Stimulated activated naive B cell treated with anti-CD40 and anti-IgM and Interleukin-4, amounts not matched to agents 10 μg/mL and 1 μg/mL and 100 μg/mL, for 72 hours (primary cell): ENCODE results near the gene PADI3.

Experiments
- ATAC-seq, 2 donors: fragments of 150-1000 bp; cut with Tn5 transposase; replicated peaks; 2 replicates each; pipeline ENCODE4 v1.10.0; 2021; ENCODE audit warnings: moderate library complexity in 1 of 2
- DNase-seq: peaks from one replicate; pipeline ENCODE4 v3.0.0; 2021
- H3K27ac Mint-ChIP-seq: one replicate; pipeline ENCODE4 v1.8.0; 2022; ENCODE audit warnings: mild to moderate bottlenecking, mixed read lengths
- H3K27me3 Mint-ChIP-seq, 2 donors: one replicate each; pipeline ENCODE4 v1.8.0; 2022; ENCODE audit warnings: mixed read lengths in 2 of 2
- H3K36me3 Mint-ChIP-seq, 2 donors: one replicate each; pipeline ENCODE4 v1.8.0; 2022; ENCODE audit warnings: mixed read lengths in 2 of 2, mild to moderate bottlenecking in 1 of 2
- H3K4me1 Mint-ChIP-seq, 2 donors: one replicate each; pipeline ENCODE4 v1.8.0; 2022; ENCODE audit warnings: mixed read lengths in 2 of 2, mild to moderate bottlenecking in 1 of 2
- H3K4me3 Mint-ChIP-seq, 2 donors: one replicate each; pipeline ENCODE4 v1.8.0; 2022; ENCODE audit warnings: mild to moderate bottlenecking in 2 of 2, mixed read lengths in 2 of 2, moderate library complexity in 1 of 2
- H3K9me3 Mint-ChIP-seq, 2 donors: one replicate each; pipeline ENCODE4 v1.8.0; 2022; ENCODE audit warnings: mixed read lengths in 2 of 2, mild to moderate bottlenecking in 1 of 2

PADI3 gene

GRCh38 chr1:17280436-17280835, 31.5 kb downstream of the PADI3 start:
- Mint-ChIP-seq H3K36me3 (no peaks in the 10 kb centered on the region), H3K27ac (no peak overlapping the region), H3K4me3 (no peak overlapping the region), H3K9me3 (no peaks in the 10 kb centered on the region), H3K4me1 (peaks cover 6 to 7% of the 10 kb centered on the region in 2 donors), H3K27me3 (peaks cover 29 to 36% of the 10 kb centered on the region in 2 donors)
- DNase-seq (no peak), ATAC-seq (no peak)

DNA sequence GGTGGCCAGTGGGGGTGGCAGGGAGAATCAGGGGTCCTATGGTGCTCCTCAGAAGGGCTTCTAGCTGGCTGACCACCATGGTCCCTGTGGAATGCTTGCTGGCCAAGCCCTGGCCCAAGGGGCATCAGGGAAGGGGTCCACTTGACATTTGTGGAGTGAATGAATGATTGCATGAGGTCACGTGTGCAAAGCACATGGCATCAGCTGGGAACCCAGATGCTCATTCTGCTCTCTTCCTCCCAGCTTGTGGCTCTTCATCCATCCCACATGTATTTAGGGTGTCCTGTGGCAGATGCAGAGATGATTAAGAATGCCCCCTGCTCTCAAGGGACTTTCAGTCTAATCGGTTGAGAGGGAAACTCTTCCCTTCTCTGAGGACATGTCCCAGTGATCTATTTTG, 32.0 kb downstream of the PADI3 start:
- peaks cover 26 to 32% of the 10 kb centered on the region in 2 donors for H3K27me3 Mint-ChIP-seq

GRCh38 chr1:17281775-17282181, 32.9 kb downstream of the PADI3 start:
- H3K9me3 Mint-ChIP-seq, result no peaks in the 10 kb centered on the region
- ATAC-seq (no peak), DNase-seq (no peak)
- no peak overlapping the region for H3K27ac Mint-ChIP-seq
- peaks cover 26 to 36% of the 10 kb centered on the region in 2 donors for H3K27me3 Mint-ChIP-seq
- H3K4me1 Mint-ChIP-seq, result peaks cover 6 to 7% of the 10 kb centered on the region in 2 donors
- no peaks in the 10 kb centered on the region for H3K36me3 Mint-ChIP-seq
- no peak overlapping the region for H3K4me3 Mint-ChIP-seq

More for the DNA sequence above, 32.0 kb downstream of the PADI3 start:
- H3K4me1 Mint-ChIP-seq, result peaks cover 6 to 7% of the 10 kb centered on the region in 2 donors
- no peak overlapping the region for H3K27ac Mint-ChIP-seq
- no peak for ATAC-seq
- H3K36me3 Mint-ChIP-seq, result no peaks in the 10 kb centered on the region
- no peak overlapping the region for H3K4me3 Mint-ChIP-seq
- no peaks in the 10 kb centered on the region for H3K9me3 Mint-ChIP-seq
- DNase-seq, result no peak

- no peaks in the 10 kb centered on the region for H3K9me3 Mint-ChIP-seq
- no peak overlapping the region for H3K4me3 Mint-ChIP-seq
These were observed 33.9 kb downstream of the PADI3 start for GRCh38 chr1:17282836-17283235.

GRCh38 chr1:17286646-17287045, 37.7 kb downstream of the PADI3 start:
- H3K36me3 Mint-ChIP-seq, result no peaks in the 10 kb centered on the region
- no peak for ATAC-seq

More at GRCh38 chr1:17282836-17283235, 33.9 kb downstream of the PADI3 start:
- Mint-ChIP-seq H3K36me3 (no peaks in the 10 kb centered on the region), H3K27me3 (peaks cover 26 to 31% of the 10 kb centered on the region in 2 donors), H3K27ac (no peak overlapping the region), H3K4me1 (peaks cover 6 to 7% of the 10 kb centered on the region in 2 donors)
- DNase-seq (no peak), ATAC-seq (no peak)

DNA sequence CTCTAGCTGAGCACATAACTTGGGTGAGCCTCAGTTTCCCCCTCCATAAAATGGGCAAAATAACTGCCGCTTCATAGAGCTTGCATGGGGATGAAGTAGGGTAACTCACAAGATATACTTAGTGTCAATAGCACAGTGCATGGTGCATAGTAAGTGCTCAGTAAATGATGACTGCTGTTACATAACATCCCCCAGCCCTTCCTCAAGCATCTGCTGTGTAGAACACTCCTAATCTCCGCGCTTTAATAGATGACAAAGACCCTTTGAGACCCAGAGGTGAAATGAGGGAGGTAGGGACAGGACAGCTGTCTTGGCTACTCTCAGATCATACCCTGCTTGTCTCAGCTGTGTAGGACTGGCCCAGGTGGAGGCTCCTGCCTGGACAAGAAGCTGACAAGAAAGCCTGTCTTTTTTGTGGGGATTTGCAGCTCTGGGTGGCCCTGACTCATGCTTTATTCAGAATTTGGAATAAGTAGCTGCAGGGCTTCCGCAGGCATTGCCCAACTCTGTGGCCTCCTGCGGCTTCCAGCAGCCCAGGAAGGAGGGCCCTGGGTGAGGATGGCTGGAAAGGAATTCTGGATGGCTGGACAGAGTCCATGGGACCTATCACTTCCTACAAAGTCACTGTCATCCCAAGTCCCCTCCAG, 38.4 kb downstream of the PADI3 start:
- H3K27me3 Mint-ChIP-seq, result peaks cover 21 to 25% of the 10 kb centered on the region in 2 donors
- no peaks in the 10 kb centered on the region for H3K9me3 Mint-ChIP-seq
- no peak overlapping the region for H3K4me3 Mint-ChIP-seq
- DNase-seq (no peak), ATAC-seq (no peak)
- no peaks in the 10 kb centered on the region for H3K36me3 Mint-ChIP-seq
- H3K27ac Mint-ChIP-seq, result no peak overlapping the region
- peaks cover 0 to under 1% of the 10 kb centered on the region in 2 donors for H3K4me1 Mint-ChIP-seq

More at GRCh38 chr1:17286646-17287045, 37.7 kb downstream of the PADI3 start:
- Mint-ChIP-seq H3K27me3 (peaks cover 26 to 31% of the 10 kb centered on the region in 2 donors), H3K9me3 (no peaks in the 10 kb centered on the region), H3K4me1 (peaks cover 5 to 6% of the 10 kb centered on the region in 2 donors), H3K4me3 (no peak overlapping the region), H3K27ac (no peak overlapping the region)
- DNase-seq, result no peak

GRCh38 chr1:17289721-17290120, 40.8 kb downstream of the PADI3 start:
- no peaks in the 10 kb centered on the region for H3K4me1 Mint-ChIP-seq
- no peak for DNase-seq
- H3K36me3 Mint-ChIP-seq, result no peaks in the 10 kb centered on the region
- peaks cover 20 to 24% of the 10 kb centered on the region in 2 donors for H3K27me3 Mint-ChIP-seq
- no peak for ATAC-seq
- no peak overlapping the region for H3K4me3 Mint-ChIP-seq
- H3K27ac Mint-ChIP-seq, result no peak overlapping the region
- H3K9me3 Mint-ChIP-seq, result no peaks in the 10 kb centered on the region

GRCh38 chr1:17290553-17290952, 41.7 kb downstream of the PADI3 start:
- peaks cover 16 to 19% of the 10 kb centered on the region in 2 donors for H3K27me3 Mint-ChIP-seq
- no peaks in the 10 kb centered on the region for H3K36me3 Mint-ChIP-seq
- DNase-seq (no peak), ATAC-seq (no peak)
- no peaks in the 10 kb centered on the region for H3K4me1 Mint-ChIP-seq
- no peak overlapping the region for H3K27ac Mint-ChIP-seq
- no peaks in the 10 kb centered on the region for H3K9me3 Mint-ChIP-seq
- H3K4me3 Mint-ChIP-seq, result no peak overlapping the region

DNA sequence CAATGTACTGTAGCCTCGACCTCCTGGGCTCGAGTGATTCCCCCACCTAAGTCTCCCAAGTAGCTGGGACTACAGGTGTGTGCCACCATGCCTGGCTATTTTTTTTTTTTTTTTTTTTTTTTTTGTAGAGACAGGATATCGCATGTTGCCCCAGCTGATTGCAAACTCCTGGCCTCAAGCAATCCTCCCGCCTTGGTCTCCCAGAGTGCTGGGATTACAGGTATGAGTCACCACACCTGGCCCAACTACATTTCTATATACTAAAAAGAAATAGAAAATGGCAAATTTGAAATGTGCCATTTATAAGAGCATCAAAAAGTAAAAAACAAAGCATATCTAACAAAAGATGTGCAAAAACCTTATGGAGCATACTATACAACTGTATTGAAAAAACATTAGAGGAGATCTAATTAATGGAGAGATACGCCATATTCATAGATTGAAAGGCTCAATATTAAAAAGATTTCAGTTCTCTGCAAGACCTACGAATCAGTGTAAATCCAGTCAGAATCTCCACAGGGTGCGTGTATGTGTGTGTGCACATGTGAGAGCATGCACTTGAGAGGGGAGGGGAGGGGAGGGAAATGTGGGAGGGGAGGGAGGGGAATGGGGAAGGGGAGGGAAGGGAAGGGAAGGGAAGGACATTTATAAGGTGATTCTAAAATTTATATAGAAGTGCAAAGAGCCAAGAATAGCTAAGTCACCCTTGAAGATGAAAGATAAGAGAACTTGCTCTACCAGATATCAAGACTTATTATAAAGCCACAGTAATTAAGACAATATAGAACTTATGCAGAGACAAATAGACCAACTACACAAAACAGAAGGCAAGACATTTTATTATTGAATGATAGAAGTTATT, 43.6 kb downstream of the PADI3 start:
- Mint-ChIP-seq H3K9me3 (no peaks in the 10 kb centered on the region), H3K36me3 (no peaks in the 10 kb centered on the region), H3K4me1 (no peaks in the 10 kb centered on the region), H3K4me3 (no peak overlapping the region), H3K27ac (no peak overlapping the region), H3K27me3 (peaks cover 12 to 25% of the 10 kb centered on the region in 2 donors)
- ATAC-seq (no peak), DNase-seq (no peak)

GRCh38 chr1:17293681-17294425, 45.0 kb downstream of the PADI3 start:
- Mint-ChIP-seq H3K27ac (no peak overlapping the region), H3K4me3 (no peak overlapping the region), H3K27me3 (peaks cover 12 to 25% of the 10 kb centered on the region in 2 donors), H3K4me1 (no peaks in the 10 kb centered on the region), H3K36me3 (no peaks in the 10 kb centered on the region), H3K9me3 (peaks cover 0 to 2% of the 10 kb centered on the region in 2 donors)
- DNase-seq, result no peak
- ATAC-seq, result no peak

- no peaks in the 10 kb centered on the region for H3K36me3 Mint-ChIP-seq
- no peak overlapping the region for H3K27ac Mint-ChIP-seq
- no peaks in the 10 kb centered on the region for H3K4me1 Mint-ChIP-seq
- H3K9me3 Mint-ChIP-seq, result peaks cover 0 to 7% of the 10 kb centered on the region in 2 donors
- no peak for ATAC-seq
- no peak overlapping the region for H3K4me3 Mint-ChIP-seq
- no peak for DNase-seq
- H3K27me3 Mint-ChIP-seq, result peaks cover 15 to 25% of the 10 kb centered on the region in 2 donors
These were observed 46.4 kb downstream of the PADI3 start for GRCh38 chr1:17295292-17295691.

DNA sequence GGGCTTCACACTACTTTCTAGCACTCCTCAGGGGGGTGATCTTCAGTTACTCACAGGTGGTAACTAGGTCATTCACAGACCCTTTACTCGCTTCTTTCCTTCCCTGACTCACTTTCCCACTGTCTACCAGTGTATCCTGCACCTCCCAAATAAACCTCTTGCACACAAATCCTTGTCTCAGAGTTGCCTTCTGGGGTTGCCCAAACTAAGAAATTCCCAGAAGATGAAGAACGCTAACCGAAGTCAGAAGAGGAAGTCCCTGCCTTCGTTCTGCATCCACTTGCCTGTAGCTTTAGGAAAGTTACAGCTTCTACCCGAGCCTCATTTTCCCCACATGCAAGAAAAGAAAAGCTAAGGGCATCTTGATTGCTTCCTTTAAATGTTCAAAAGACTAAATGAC, 47.2 kb downstream of the PADI3 start:
- H3K27ac Mint-ChIP-seq, result no peak overlapping the region
- peaks cover 0 to 7% of the 10 kb centered on the region in 2 donors for H3K9me3 Mint-ChIP-seq
- no peaks in the 10 kb centered on the region for H3K4me1 Mint-ChIP-seq
- ATAC-seq (no peak), DNase-seq (no peak)
- peaks cover 11 to 19% of the 10 kb centered on the region in 2 donors for H3K27me3 Mint-ChIP-seq
- no peaks in the 10 kb centered on the region for H3K36me3 Mint-ChIP-seq
- H3K4me3 Mint-ChIP-seq, result no peak overlapping the region

DNA sequence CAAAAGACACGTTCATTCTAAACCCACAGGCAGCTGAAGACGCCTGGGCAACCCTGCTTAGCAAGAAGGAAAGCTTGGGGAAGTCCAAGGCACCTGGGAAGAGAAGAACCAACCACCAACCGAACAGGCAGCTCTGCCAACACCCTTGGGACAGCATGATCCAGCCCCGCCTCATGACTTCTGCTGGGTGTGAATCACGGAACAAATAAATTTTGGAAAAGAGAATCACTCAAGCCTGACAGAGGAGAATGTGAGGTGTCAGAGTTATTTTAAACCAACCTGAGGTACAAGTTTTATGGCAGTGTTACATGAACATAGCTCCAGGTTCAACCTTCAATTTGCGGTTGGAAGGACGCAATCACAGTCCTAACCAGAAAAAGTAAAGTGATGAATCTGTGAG, 49.1 kb downstream of the PADI3 start:
- peaks cover 6% of the 10 kb centered on the region in 2 donors for H3K36me3 Mint-ChIP-seq
- no peak for ATAC-seq
- H3K4me1 Mint-ChIP-seq, result no peaks in the 10 kb centered on the region
- DNase-seq, result no peak
- peaks cover 10 to 19% of the 10 kb centered on the region in 2 donors for H3K9me3 Mint-ChIP-seq
- no peak overlapping the region for H3K4me3 Mint-ChIP-seq
- no peak overlapping the region for H3K27ac Mint-ChIP-seq
- H3K27me3 Mint-ChIP-seq, result peaks cover 14 to 23% of the 10 kb centered on the region in 2 donors

DNA sequence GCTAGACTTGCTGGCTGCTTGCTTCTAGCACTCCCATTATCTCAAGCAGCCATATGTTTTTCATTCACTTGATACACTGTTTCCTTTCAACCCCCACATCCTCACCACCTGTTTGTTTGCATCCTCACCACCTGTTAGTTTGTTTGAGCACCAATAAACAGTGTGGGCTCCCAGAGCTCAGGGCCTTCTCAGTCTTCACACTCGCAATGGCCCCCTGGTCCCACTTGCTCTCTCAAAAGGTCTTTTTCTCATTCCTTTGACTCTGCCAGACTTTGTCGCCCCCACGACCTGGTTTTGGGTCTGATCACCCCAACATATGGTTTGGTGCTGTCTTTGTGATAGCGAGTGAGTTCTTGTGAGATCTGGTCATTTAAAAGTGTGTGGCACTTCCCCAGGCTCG, 52.9 kb downstream of the PADI3 start:
- Mint-ChIP-seq H3K27ac (no peak overlapping the region), H3K4me3 (no peak overlapping the region), H3K36me3 (peaks cover 6% of the 10 kb centered on the region in 2 donors), H3K4me1 (no peaks in the 10 kb centered on the region), H3K9me3 (peaks cover 11 to 20% of the 10 kb centered on the region in 2 donors), H3K27me3 (peaks cover 14 to 23% of the 10 kb centered on the region in 2 donors)
- no peak for ATAC-seq
- no peak for DNase-seq
